ENCODE results near the gene BAIAP2.
"Not testable (repeated sequence)": the region's sequence is repeated elsewhere in the genome, so short reads cannot be mapped to it uniquely, and the experiment has no call there.

BAIAP2 gene

GRCh38 chr17:81027591-81028505, 7.1 kb upstream of the BAIAP2 start (continued):
- TF ChIP-seq OSR1 (CRISPR knock-in tag; IDR thresholded peaks at IDR 0.05): no peak

- ATAC-seq: no peak; the same call in 2 of the 3 replicates
- TF ChIP-seq ZNF8 (CRISPR knock-in tag; IDR thresholded peaks at IDR 0.05) (no peak), CSRNP3 (CRISPR knock-in tag; IDR thresholded peaks at IDR 0.05) (no peak), ESRRG (CRISPR knock-in tag; IDR thresholded peaks at IDR 0.05) (no peak), OSR1 (CRISPR knock-in tag; IDR thresholded peaks at IDR 0.05) (no peak), ISL1 (CRISPR knock-in tag; IDR thresholded peaks at IDR 0.05) (no peak), PATZ1 (CRISPR knock-in tag; IDR thresholded peaks at IDR 0.05; ENCODE audit: borderline replicate concordance) (no peak), GLIS3 (CRISPR knock-in tag; IDR thresholded peaks at IDR 0.05) (no peak), CREB5 (CRISPR knock-in tag; IDR thresholded peaks at IDR 0.05; ENCODE audit: low read depth) (no peak), TCF4 (CRISPR knock-in tag; IDR thresholded peaks at IDR 0.05; ENCODE audit: borderline replicate concordance) (no peak), ZNF70 (CRISPR knock-in tag; IDR thresholded peaks at IDR 0.05) (no peak), ZC3H10 (CRISPR knock-in tag; IDR thresholded peaks at IDR 0.05) (no peak), ARNTL (CRISPR knock-in tag; IDR thresholded peaks at IDR 0.05; ENCODE audit: borderline replicate concordance, low read depth) (no peak)
Measured at GRCh38 chr17:81028506-81028858, 6.5 kb upstream of the BAIAP2 start.

- no peak for TF ChIP-seq ZNF8 (CRISPR knock-in tag; IDR thresholded peaks at IDR 0.05)
- TF ChIP-seq TOX (CRISPR knock-in tag; IDR thresholded peaks at IDR 0.05; ENCODE audit: borderline replicate concordance): no peak
- TF ChIP-seq ARNTL (CRISPR knock-in tag; IDR thresholded peaks at IDR 0.05; ENCODE audit: borderline replicate concordance, low read depth): no peak
- TF ChIP-seq ZC3H10 (CRISPR knock-in tag; IDR thresholded peaks at IDR 0.05): no peak
- TF ChIP-seq TCF4 (CRISPR knock-in tag; IDR thresholded peaks at IDR 0.05; ENCODE audit: borderline replicate concordance): no peak
- no peak for TF ChIP-seq PATZ1 (CRISPR knock-in tag; IDR thresholded peaks at IDR 0.05; ENCODE audit: borderline replicate concordance)
Measured at GRCh38 chr17:81029859-81030258, 5.1 kb upstream of the BAIAP2 start.

GRCh38 chr17:81030312-81030711, 4.6 kb upstream of the BAIAP2 start:
- ATAC-seq: not testable (repeated sequence)

More at GRCh38 chr17:81029859-81030258, 5.1 kb upstream of the BAIAP2 start:
- ATAC-seq: no peak

- no peak for ATAC-seq
- TF ChIP-seq ZC3H10 (CRISPR knock-in tag; IDR thresholded peaks at IDR 0.05) (no peak), ESRRG (CRISPR knock-in tag; IDR thresholded peaks at IDR 0.05) (no peak), ZNF565 (CRISPR knock-in tag; conservative IDR thresholded peaks at IDR 0.05; ENCODE audit: low read depth) (no peak), CSRNP3 (CRISPR knock-in tag; IDR thresholded peaks at IDR 0.05) (no peak), PPARA (CRISPR knock-in tag; IDR thresholded peaks at IDR 0.05; ENCODE audit: borderline replicate concordance) (no peak), RARB (CRISPR knock-in tag; IDR thresholded peaks at IDR 0.05) (no peak), SNAI2 (CRISPR knock-in tag; IDR thresholded peaks at IDR 0.05) (no peak), ZFP3 (CRISPR knock-in tag; IDR thresholded peaks at IDR 0.05) (no peak), ZFP30 (CRISPR knock-in tag; IDR thresholded peaks at IDR 0.05) (no peak), PATZ1 (CRISPR knock-in tag; IDR thresholded peaks at IDR 0.05; ENCODE audit: borderline replicate concordance) (no peak), BACH2 (CRISPR knock-in tag; IDR thresholded peaks at IDR 0.05; ENCODE audit: borderline replicate concordance) (no peak), GLIS3 (CRISPR knock-in tag; IDR thresholded peaks at IDR 0.05) (no peak), ARNTL (CRISPR knock-in tag; IDR thresholded peaks at IDR 0.05; ENCODE audit: borderline replicate concordance, low read depth) (no peak), TOX (CRISPR knock-in tag; IDR thresholded peaks at IDR 0.05; ENCODE audit: borderline replicate concordance) (no peak), CSDC2 (CRISPR knock-in tag; IDR thresholded peaks at IDR 0.05) (no peak), ZNF70 (CRISPR knock-in tag; IDR thresholded peaks at IDR 0.05) (no peak), OSR1 (CRISPR knock-in tag; IDR thresholded peaks at IDR 0.05) (no peak), ISL1 (CRISPR knock-in tag; IDR thresholded peaks at IDR 0.05) (no peak)
Measured at GRCh38 chr17:81030741-81031565, 4.0 kb upstream of the BAIAP2 start.
